ENCODE results near the gene TRIP12. TPM values are rescaled to one million over a fixed set of nuclear protein-coding genes. Genes with fewer than 3 reads are reported as not detected.
"Not testable (repeated sequence)": the region's sequence is repeated elsewhere in the genome, so short reads cannot be mapped to it uniquely, and the experiment has no call there.

TRIP12 gene
- total and polyA plus RNA-seq, 2 of the 13 experiments (the other 11 are each of a cell fraction or from before 2014, with no cell fraction given), result 72.1 to 153 TPM

DNA sequence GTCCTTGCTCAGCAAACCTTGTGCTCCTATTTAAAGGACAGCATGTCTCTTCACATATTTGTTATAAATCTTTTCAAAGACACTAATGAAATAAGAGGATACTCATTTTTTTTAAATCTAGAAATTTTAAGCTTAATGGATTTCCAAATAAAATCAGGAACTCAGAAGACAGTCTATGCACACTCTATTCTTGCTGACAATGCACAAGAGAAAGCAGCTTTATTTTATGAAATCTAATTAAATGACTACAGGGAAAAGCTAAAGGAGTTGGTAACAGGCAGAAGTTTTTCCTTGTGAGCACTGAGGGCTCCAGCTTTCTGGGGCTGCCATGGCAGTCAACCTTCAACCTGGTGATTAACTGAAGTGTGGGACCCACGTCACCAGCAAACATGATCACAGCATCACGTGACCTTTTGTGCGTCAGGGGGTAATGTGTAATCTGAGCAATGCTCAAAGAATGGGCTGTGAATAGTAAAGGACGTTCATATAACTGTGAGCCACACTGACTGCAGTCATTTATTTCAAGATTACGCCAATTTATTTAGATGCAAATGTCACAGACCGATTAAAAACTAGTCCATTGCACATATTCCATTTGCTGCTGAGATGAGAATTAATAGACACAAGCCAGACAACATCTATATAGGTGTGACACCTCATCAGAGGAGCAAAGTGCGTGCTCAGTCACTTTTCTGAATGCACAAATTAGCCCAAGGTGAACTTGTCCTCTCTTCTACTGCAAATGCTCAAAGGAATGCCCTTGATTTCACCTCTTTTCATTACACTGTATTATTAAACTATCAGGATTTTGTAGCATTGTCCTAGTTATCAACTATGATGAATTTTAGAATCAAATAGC lies 195.9 kb downstream of the TRIP12 start:
- Histone ChIP-seq H3K9me3 (ENCODE audit: low read length) (no peaks in the 10 kb centered on the region), H2AFZ (ENCODE audit: low read length) (no peak overlapping the region), H3K27me3 (ENCODE audit: control insufficient read depth in 1 of 2, insufficient read depth in 2 of 2, low read length in 2 of 2) (0 out of 5 replicates have a peak, but pooled peaks cover 0 to 1% of the 10 kb centered on the region in 2 experiments), H3K79me2 (ENCODE audit: insufficient read depth, low read length) (no peaks in the 10 kb centered on the region), H3K36me3 (replicated peaks in 1 of 2; ENCODE audit: control insufficient read depth in 1 of 2, insufficient read depth in 2 of 2, low read length in 2 of 2) (no peaks in the 10 kb centered on the region), H3K4me2 (ENCODE audit: low read depth, low read length) (no peak overlapping the region), H3K9ac (ENCODE audit: insufficient read depth, low read depth, low read length) (no peak overlapping the region), H4K20me1 (ENCODE audit: insufficient read depth, low read length) (no peaks in the 10 kb centered on the region), H3K27ac (ENCODE audit: extremely low read length, insufficient read depth, low read length) (no peak overlapping the region), H3K4me1 (ENCODE audit: insufficient read depth, low read length) (no peaks in the 10 kb centered on the region), H3K4me3 (replicated peaks in 1 of 3; ENCODE audit: insufficient read depth in 1 of 3, low read depth in 2 of 3, low read length in 3 of 3) (no peak overlapping the region)
- no TSS peak for BruUV-seq (replicated peaks)
- no peak for DNase-seq (ENCODE audit: low spot score)
- ChIA-PET POLR2A (no interaction called here), CTCF (ENCODE audit: low intra/inter-chr PET ratio, low total read pairs) (no interaction called here)
- no peak for TF ChIP-seq MTF2 (CRISPR knock-in tag; IDR thresholded peaks at IDR 0.05; ENCODE audit: borderline replicate concordance)
- TF ChIP-seq MATR3 (CRISPR knock-in tag; IDR thresholded peaks at IDR 0.05), result no peak
- TF ChIP-seq RAD51 (IDR thresholded peaks at IDR 0.05; ENCODE audit: borderline replicate concordance), result peak; percentile 86; the same call in 1 of the 2 replicates
- peak; percentile 66; the same call in 1 of the 2 replicates for TF ChIP-seq CREB1 (IDR thresholded peaks at IDR 0.05)
- no peak for TF ChIP-seq CREB1 (CRISPR knock-in tag; IDR thresholded peaks at IDR 0.05)
- 0 out of 2 replicates have a peak, but pooled peaks have one; percentile 43 for TF ChIP-seq MAFF (IDR thresholded peaks at IDR 0.05; ENCODE audit: low read depth, low read length)
- TF ChIP-seq, protein P1, sequence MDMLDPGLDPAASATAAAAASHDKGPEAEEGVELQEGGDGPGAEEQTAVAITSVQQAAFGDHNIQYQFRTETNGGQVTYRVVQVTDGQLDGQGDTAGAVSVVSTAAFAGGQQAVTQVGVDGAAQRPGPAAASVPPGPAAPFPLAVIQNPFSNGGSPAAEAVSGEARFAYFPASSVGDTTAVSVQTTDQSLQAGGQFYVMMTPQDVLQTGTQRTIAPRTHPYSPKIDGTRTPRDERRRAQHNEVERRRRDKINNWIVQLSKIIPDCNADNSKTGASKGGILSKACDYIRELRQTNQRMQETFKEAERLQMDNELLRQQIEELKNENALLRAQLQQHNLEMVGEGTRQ (IDR thresholded peaks at IDR 0.05; ENCODE audit: low read depth, low read length), result peak; percentile 82
- TF ChIP-seq, protein P1 (CRISPR knock-in tag; IDR thresholded peaks at IDR 0.05; ENCODE audit: borderline replicate concordance), result no peak
- peak in 1 of 2 experiments; percentile 63; a peak in 2 of 4 replicates for TF ChIP-seq MAFK (conservative IDR thresholded peaks at IDR 0.05 in 1 of 2, IDR thresholded peaks at IDR 0.05 in 1 of 2; ENCODE audit: low read length in 2 of 2)
- FAIRE-seq, result no peak
- intact Hi-C loops (cut with micrococcal nuclease; ENCODE audit: unreplicated experiment), result no loop called here
- 4% methylated on average over 7 of the region's 7 CpGs for WGBS (ENCODE audit: low lambda C conversion rate)
- ATAC-seq, result no peak; the same call in 2 of the 3 replicates
- in situ Hi-C loops (cut with HindIII; ENCODE audit: extremely low pct_ligation_motif_present, low pct_unique_long_range_greater_than_20kb), result no loop called here

DNA sequence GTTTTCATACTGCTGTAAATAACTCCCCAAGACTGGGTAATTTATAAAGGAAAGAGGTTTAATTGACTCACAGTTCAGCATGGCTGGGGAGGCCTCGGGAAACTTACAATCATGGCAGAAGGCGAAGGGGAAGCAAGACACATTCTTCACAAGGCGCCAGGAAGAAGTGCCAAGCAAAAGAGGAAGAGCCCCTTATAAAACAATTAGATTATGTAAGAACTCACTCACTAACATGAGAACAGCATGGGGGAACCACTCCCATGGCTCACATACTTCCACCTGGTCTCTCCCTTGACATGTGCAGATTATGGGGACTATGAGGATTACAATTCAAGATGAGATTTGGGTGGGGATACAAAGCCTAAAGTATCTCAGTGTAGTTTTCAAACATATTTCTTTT lies 198.6 kb downstream of the TRIP12 start:
- CTCF ChIA-PET (ENCODE audit: low intra/inter-chr PET ratio, low total read pairs); H3K79me2 ChIP-seq (ENCODE audit: insufficient read depth, low read length); H3K4me3 ChIP-seq (replicated peaks in 1 of 3; ENCODE audit: insufficient read depth in 1 of 3, low read depth in 2 of 3, low read length in 3 of 3); DNase-seq (ENCODE audit: low spot score); H3K4me1 ChIP-seq (ENCODE audit: insufficient read depth, low read length); H3K4me2 ChIP-seq (ENCODE audit: low read depth, low read length); H4K20me1 ChIP-seq (ENCODE audit: insufficient read depth, low read length); FAIRE-seq; H3K36me3 ChIP-seq (replicated peaks in 1 of 2; ENCODE audit: control insufficient read depth in 1 of 2, insufficient read depth in 2 of 2, low read length in 2 of 2); BruUV-seq (replicated peaks); H3K27ac ChIP-seq (ENCODE audit: extremely low read length, insufficient read depth, low read length); H2AFZ ChIP-seq (ENCODE audit: low read length); ATAC-seq; intact Hi-C loops (cut with micrococcal nuclease; ENCODE audit: unreplicated experiment); POLR2A ChIA-PET; H3K9me3 ChIP-seq (ENCODE audit: low read length); H3K9ac ChIP-seq (ENCODE audit: insufficient read depth, low read depth, low read length); H3K27me3 ChIP-seq (ENCODE audit: control insufficient read depth in 1 of 2, insufficient read depth in 2 of 2, low read length in 2 of 2); in situ Hi-C loops (cut with HindIII; ENCODE audit: extremely low pct_ligation_motif_present, low pct_unique_long_range_greater_than_20kb): not testable (repeated sequence)
- 5% methylated on average over 3 of the region's 3 CpGs for WGBS (ENCODE audit: low lambda C conversion rate)
